Cerebellar cortex (tissue), 1 donor: ENCODE measurements around the gene SAMD14.
A peak's percentile ranks its signal among the peaks of the same experiment; 100 is the strongest.

Source experiments
- DNase-seq: peaks from one replicate; pipeline ENCODE4 v3.0.0-alpha.2; 2015; ENCODE audit warnings: low spot score

SAMD14 gene

DNA sequence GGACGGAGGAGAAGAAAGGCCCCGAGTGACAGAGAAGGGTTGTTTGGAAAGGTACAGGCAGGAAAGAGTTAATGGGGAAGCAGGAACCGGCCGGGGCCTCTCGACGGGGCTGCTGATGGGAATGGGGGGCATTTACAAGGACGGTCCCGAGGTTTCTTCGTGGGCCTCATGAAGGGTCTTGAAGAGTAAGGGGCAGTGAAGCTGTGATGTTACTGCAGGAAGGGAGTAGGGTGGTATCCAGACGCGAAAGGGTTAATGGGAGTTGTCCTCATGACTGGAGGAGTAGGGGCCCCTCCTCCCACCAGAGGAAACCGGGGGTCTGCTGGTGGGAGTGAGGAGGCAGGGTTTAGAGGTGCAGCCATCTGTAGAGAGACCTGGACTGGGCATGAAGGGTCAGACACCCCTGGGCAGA lies 34.3 kb downstream of the SAMD14 start:
- DNase-seq: no peak

- peak; percentile 97 for DNase-seq
Observed at GRCh38 chr17:50094753-50095619, 35.0 kb downstream of the SAMD14 start, which contains the start of gene PDK2. PDK2 (plus strand) TSS chr17:50095351; CDS start chr17:50095436, 85 bp downstream.

- peak; percentile 96 for DNase-seq
Observed at GRCh38 chr17:50094243-50094752, 35.7 kb downstream of the SAMD14 start.

GRCh38 chr17:50093807-50094206 lies 36.2 kb downstream of the SAMD14 start:
- DNase-seq: no peak

DNA sequence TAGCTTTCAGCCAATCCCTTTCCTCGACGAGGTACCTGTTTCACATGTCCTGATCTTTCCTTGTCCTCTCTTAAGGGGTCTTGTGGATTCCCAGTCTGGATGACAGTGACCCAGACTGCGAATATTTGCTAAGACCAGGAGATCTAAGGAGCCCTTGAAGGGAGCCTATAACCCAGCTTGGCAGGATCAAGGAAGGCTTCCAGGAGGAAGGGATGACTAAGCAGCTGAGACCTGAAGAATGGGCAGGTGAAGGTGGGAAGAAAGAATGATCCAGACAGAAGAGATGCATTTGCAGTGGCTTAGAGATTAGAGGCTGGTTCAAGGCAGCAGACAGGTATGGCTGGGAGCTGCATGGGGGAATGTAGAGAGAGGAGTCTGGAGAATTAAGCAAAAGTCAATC lies 36.7 kb downstream of the SAMD14 start:
- no peak for DNase-seq

DNA sequence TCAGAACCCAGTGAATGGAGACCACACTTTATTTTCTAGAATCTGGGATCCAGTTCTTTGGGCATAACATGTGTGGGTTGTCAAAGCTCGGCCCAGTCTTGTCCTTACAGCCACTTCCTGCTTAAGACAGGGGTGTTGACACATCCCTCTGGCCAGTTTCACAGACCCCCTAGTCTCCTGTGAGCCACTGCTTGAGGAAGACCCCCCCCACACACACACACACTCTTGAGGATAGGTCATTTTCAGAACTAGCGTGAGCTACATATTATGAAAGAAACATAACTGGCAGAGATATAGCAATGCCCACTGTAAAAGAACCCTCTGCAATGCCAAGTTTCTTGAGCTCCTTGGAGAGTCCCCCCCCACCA lies 38.1 kb downstream of the SAMD14 start:
- no peak for DNase-seq

GRCh38 chr17:50090971-50091917 lies 38.7 kb downstream of the SAMD14 start:
- DNase-seq: no peak

DNA sequence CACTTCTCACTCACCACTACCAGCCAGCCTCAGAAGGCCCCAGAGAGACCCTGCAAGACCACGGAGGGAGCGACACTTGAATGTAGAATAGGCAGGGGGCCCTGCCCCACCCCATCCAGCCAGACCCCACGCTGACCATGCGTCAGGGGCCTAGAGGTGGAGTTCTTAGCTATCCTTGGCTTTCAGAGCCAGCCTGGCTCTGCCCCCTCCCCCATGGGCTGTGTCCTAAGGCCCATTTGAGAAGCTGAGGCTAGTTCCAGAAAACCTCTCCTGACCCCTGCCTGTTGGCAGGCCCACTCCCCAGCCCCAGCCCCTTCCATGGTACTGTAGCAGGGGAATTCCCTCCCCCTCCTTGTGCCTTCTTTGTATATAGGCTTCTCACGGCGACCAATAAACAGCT lies 39.9 kb downstream of the SAMD14 start:
- DNase-seq: no peak

- no peak for DNase-seq
Observed at GRCh38 chr17:50088952-50089825, 40.8 kb downstream of the SAMD14 start.

GRCh38 chr17:50087912-50088405 lies 42.0 kb downstream of the SAMD14 start:
- DNase-seq: no peak

DNA sequence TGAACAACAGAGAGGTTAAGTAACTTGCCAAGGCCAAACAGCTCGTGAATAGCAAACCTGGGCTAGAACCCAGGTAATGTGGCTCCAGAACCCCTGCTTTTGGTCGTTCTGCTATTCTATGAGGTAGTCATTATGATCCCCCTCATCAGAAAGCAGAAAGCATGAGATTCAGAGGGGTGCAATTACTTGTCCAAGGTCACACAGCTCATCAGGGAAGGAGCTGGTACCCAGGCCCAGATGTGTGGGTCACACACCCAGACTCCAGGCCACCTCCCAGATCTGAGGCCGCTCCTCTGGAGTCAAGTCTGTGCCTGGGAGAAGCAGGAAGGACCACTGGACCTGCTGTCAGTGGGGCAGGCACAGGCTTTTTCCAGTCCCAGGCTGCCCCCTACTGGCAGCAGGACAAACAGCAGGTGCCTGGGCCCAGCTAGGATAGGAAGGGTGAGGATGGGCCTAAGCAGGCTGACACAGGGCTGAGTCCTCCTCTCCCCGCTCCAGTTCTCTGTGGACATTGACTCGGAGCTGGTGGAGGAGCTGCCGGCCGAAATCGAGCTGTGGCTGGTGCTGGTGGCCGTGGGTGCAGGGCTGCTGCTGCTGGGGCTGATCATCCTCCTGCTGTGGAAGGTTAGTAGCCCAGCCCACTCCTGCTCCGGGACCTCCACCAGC lies 42.6 kb downstream of the SAMD14 start:
- DNase-seq: peak; percentile 72

GRCh38 chr17:50081757-50082156 lies 48.2 kb downstream of the SAMD14 start:
- DNase-seq: no peak

DNA sequence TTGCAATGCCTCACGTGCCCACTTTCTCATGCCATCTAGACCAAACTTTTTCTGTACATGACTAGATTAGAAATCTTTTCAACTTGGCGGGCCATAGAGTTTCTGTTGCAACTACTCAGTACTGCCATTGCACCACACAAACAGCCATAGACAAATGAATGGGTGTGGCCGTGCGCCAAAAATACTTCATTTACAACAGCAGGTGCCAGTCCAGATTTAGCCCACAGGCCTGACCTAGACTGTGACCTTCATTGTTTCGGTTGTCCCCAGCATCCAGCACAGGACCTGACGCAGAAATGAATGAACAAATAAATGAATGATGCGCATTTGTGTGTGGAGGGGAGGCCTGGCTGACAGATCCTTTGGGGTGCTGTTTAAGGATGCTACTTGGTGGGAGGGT lies 49.1 kb downstream of the SAMD14 start:
- DNase-seq: no peak

- no peak for DNase-seq
Observed at GRCh38 chr17:50080096-50080480, 49.9 kb downstream of the SAMD14 start.

DNA sequence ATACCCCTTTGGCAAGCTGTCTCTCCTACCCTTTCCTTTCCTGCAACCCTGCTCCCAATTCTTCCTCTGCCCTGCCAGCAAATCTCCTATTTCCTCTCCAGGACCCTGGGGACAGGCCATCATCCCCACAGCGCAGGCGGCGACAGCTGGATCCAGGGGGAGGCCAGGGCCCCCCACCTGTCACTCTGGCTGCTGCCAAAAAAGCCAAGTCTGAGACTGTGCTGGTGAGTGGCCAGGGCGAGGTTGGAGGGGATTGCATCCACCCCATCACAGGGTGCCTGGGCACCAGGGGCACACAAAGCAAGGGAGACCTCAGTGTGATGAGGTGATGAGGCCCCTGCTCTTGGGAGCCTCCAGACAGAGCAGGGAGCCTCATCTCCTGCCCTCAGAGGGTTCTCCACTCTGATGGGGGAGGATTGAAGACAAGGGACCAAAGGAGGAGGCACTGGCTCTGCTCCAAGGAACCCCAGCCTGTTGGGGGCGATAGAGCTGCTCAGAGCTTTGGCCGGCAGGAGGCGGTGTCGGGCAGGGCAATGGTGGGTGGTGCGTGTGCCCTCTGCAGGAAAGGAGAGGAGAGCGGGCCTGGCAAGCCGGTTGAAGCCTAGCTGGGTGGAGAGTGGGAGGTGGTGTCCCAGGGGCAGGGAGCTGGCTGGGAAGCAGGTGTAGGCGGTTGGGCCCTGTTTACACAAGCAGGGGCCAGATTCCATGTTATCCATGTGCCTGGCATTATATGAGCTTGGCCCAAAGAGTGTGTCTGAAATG lies 50.4 kb downstream of the SAMD14 start:
- DNase-seq: no peak

GRCh38 chr17:50078430-50078829 lies 51.5 kb downstream of the SAMD14 start:
- DNase-seq: no peak

DNA sequence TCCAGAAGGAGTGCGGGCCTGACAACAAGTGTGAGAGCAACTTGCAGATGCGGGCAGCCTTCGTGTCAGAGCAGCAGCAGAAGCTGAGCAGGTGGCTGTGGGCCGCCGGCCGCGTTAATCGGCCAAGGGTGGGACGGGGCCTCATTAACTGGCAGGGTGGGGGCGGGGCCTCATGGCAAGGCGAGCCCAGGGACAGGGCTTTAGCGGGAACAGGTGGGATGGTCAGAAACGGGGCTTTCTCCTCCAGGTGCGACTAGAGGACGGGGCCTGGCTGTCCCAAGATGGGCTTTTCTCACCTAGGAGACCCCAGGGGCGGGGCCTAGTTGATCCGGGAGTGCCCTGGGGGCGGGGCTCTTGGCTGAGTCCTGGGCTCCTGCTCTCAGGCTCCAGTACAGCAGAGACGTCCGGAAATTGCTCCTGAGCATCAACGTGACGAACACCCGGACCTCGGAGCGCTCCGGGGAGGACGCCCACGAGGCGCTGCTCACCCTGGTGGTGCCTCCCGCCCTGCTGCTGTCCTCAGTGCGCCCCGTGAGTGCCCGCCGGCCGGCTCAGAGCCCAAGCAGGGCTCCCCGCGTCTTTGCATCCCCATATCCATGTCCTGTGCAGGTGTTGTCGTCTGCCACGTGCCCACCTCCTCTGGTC lies 53.2 kb downstream of the SAMD14 start:
- no peak for DNase-seq

DNA sequence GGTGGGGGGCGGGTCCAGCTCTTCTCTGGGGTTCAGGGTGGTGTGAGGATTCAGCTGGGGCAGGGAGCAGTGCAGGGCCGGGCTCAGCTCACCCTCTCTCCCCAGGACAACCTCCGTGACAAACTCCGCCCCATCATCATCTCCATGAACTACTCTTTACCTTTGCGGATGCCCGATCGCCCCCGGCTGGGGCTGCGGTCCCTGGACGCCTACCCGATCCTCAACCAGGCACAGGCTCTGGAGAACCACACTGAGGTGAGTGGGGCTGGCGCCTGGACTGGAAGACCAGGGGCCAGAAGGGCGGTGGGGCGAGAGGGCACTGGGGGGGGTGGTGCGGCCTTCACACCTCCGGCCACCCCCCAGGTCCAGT lies 53.8 kb downstream of the SAMD14 start:
- DNase-seq: no peak

GRCh38 chr17:50075446-50076032 lies 54.4 kb downstream of the SAMD14 start:
- no peak for DNase-seq
